Loucy (cell line): ENCODE results near the gene DYNC1LI1.

Source experiments
- CTCF ChIP-seq: fragments of 200-600 bp; sonication (generic); conservative IDR thresholded peaks from 2 replicates; pipeline ENCODE4 v1.5.1; 2014; ENCODE audit warnings: mild to moderate bottlenecking, antibody characterized with exemption, low read length
- EZH2phosphoT487 ChIP-seq: fragments of 200-600 bp; IDR thresholded peaks from 2 replicates; pipeline ENCODE4 v1.6.1; 2018; ENCODE audit warnings: antibody characterized with exemption, mild to moderate bottlenecking, moderate library complexity, borderline replicate concordance

- no peak for TF ChIP-seq CTCF
- no peak for TF ChIP-seq EZH2phosphoT487
Measured at GRCh38 chr3:32508711-32509110, 61.9 kb downstream of the DYNC1LI1 start.
